Breast epithelium (tissue), 4 donors: ENCODE measurements around the gene RHOC. TPM values are rescaled to one million over a fixed set of nuclear protein-coding genes. Genes with fewer than 3 reads are reported as not detected.

Source experiments
- DNase-seq, 2 donors: peaks; one replicate each; pipeline ENCODE4 v3.0.0-alpha.2; 2019; ENCODE audit warnings: low spot score in 2 of 2
- H3K27ac ChIP-seq, 2 donors: fragments of 200-600 bp; sonication (generic) in 1 of 2; one replicate each; pipeline ENCODE4 v1.5.1; 2016 to 2019; ENCODE audit warnings: mild to moderate bottlenecking in 1 of 2
- H3K27me3 ChIP-seq, 2 donors: fragments of 200-600 bp; sonication (generic) in 1 of 2; one replicate each; pipeline versions ENCODE4 v1.5.1 to v1.6.0; 2017 to 2019; ENCODE audit warnings: control low read depth in 1 of 2, mild to moderate bottlenecking in 1 of 2
- H3K36me3 ChIP-seq: fragments of 200-600 bp; one replicate; pipeline ENCODE4 v1.5.1; 2019
- H3K4me1 ChIP-seq, 2 donors: fragments of 200-600 bp; sonication (generic); one replicate each; pipeline ENCODE4 v1.5.1; 2016 to 2019; ENCODE audit warnings: control low read depth in 1 of 2
- H3K4me3 ChIP-seq, 3 donors: fragments of 200-600 bp; sonication (generic); 1 replicate in 2 of 3; 2 replicates in 1 of 3; pipeline ENCODE4 v1.5.1; 2016 to 2019; ENCODE audit warnings: mild to moderate bottlenecking in 3 of 3, moderate library complexity in 2 of 3
- H3K9me3 ChIP-seq, 2 donors: fragments of 200-600 bp; sonication (generic) in 1 of 2; one replicate each; pipeline ENCODE4 v1.5.1; 2016 to 2019; ENCODE audit warnings: control low read depth in 1 of 2
- POLR2A ChIP-seq: fragments of 450-650 bp; IDR thresholded peaks from one replicate; pipeline ENCODE4 v1.6.1; 2016; ENCODE audit warnings: antibody characterized with exemption, mild to moderate bottlenecking, moderate library complexity
- POLR2AphosphoS5 ChIP-seq, 3 donors: sonication (generic); formaldehyde crosslinking; IDR thresholded peaks; one replicate each; pipeline ENCODE4 v1.6.1; 2017; ENCODE audit warnings: antibody characterized with exemption in 3 of 3
- intact Hi-C: fragments of 100-400 bp; cut with DNase I; formaldehyde crosslinking; loops from one replicate; pipeline ENCODE4 v1.15.1; 2023; ENCODE audit warnings: low total_unique reads
- total RNA-seq, 3 donors: library from RNA; depleted of rRNA; stranded (reverse); fragments of >200 nt; gene quantifications; one replicate each; pipeline ENCODE4 v1.1.0, GENCODE V29; 2016
- TF ChIP-seq, protein P1 (sequence below), 3 donors: fragments of 450-650 bp; IDR thresholded peaks; one replicate each; pipeline ENCODE4 v1.5.1; 2016 to 2017; ENCODE audit warnings: antibody characterized with exemption in 3 of 3, mild to moderate bottlenecking in 3 of 3, moderate library complexity in 3 of 3

The RHOC gene
- total RNA-seq, 3 donors from 2014 or later = 150 to 302 (median 235) TPM

- intact Hi-C loops = no loop called here
- H3K36me3 ChIP-seq = peaks cover 3% of the 10 kb centered on the region
- peaks cover 5 to 12% of the 10 kb centered on the region in 2 donors for H3K4me1 ChIP-seq
- peak overlapping the region; percentile 88 to 97 for H3K27ac ChIP-seq
- no peaks in the 10 kb centered on the region for H3K27me3 ChIP-seq
- H3K9me3 ChIP-seq = no peaks in the 10 kb centered on the region
- TF ChIP-seq POLR2A = peak; percentile 19
- TF ChIP-seq POLR2AphosphoS5 (IDR thresholded peaks at IDR 0.05) = peak in 1 of 3 donors; percentile 21
- TF ChIP-seq, protein P1, sequence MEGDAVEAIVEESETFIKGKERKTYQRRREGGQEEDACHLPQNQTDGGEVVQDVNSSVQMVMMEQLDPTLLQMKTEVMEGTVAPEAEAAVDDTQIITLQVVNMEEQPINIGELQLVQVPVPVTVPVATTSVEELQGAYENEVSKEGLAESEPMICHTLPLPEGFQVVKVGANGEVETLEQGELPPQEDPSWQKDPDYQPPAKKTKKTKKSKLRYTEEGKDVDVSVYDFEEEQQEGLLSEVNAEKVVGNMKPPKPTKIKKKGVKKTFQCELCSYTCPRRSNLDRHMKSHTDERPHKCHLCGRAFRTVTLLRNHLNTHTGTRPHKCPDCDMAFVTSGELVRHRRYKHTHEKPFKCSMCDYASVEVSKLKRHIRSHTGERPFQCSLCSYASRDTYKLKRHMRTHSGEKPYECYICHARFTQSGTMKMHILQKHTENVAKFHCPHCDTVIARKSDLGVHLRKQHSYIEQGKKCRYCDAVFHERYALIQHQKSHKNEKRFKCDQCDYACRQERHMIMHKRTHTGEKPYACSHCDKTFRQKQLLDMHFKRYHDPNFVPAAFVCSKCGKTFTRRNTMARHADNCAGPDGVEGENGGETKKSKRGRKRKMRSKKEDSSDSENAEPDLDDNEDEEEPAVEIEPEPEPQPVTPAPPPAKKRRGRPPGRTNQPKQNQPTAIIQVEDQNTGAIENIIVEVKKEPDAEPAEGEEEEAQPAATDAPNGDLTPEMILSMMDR (IDR thresholded peaks at IDR 0.05) = peak; percentile 38 to 54 (median 47)
- peak overlapping the region; percentile 85 to 92 (median 90) for H3K4me3 ChIP-seq
- peak in 1 of 2 donors; percentile 28 for DNase-seq
These were observed 33.1 kb downstream of the RHOC start for GRCh38 chr1:112673592-112674439.

- TF ChIP-seq POLR2A (no peak), POLR2AphosphoS5 (IDR thresholded peaks at IDR 0.05) (no peak)
- TF ChIP-seq, protein P1 (IDR thresholded peaks at IDR 0.05) = no peak
- H3K27me3 ChIP-seq = no peaks in the 10 kb centered on the region
- no peaks in the 10 kb centered on the region for H3K9me3 ChIP-seq
- DNase-seq = no peak
- peaks cover 5 to 12% of the 10 kb centered on the region in 2 donors for H3K4me1 ChIP-seq
- intact Hi-C loops = no loop called here
- H3K27ac ChIP-seq = no peak overlapping the region
- no peak overlapping the region for H3K4me3 ChIP-seq
- H3K36me3 ChIP-seq = peaks cover 3% of the 10 kb centered on the region
These were observed 34.1 kb downstream of the RHOC start for GRCh38 chr1:112672842-112673241.

DNA sequence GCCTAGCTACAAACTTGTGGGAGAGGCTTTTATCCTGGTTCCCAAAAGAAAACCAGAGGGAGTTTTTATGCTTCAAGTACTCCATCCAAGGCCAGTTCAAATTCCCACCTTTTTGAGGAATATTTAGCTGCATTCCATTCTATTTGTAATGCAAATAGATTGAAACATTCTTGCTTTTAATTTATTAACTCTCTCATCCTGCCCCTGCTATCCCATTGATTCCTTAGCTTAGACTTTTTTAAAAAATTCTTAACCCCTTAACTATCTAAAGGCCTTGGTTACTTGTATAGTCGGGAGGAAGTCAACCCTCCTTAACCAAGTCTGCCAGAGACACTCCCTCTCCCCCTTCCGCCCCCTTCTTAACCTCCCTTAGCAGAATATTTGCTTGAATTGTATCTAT lies 34.9 kb downstream of the RHOC start:
- no peak for DNase-seq
- intact Hi-C loops = no loop called here
- H3K9me3 ChIP-seq = no peaks in the 10 kb centered on the region
- no peak overlapping the region for H3K4me3 ChIP-seq
- no peak overlapping the region for H3K27ac ChIP-seq
- H3K4me1 ChIP-seq = peaks cover 5 to 12% of the 10 kb centered on the region in 2 donors
- TF ChIP-seq POLR2A (no peak), POLR2AphosphoS5 (IDR thresholded peaks at IDR 0.05) (no peak)
- TF ChIP-seq, protein P1 (IDR thresholded peaks at IDR 0.05) = no peak
- peaks cover 3% of the 10 kb centered on the region for H3K36me3 ChIP-seq
- no peaks in the 10 kb centered on the region for H3K27me3 ChIP-seq

DNA sequence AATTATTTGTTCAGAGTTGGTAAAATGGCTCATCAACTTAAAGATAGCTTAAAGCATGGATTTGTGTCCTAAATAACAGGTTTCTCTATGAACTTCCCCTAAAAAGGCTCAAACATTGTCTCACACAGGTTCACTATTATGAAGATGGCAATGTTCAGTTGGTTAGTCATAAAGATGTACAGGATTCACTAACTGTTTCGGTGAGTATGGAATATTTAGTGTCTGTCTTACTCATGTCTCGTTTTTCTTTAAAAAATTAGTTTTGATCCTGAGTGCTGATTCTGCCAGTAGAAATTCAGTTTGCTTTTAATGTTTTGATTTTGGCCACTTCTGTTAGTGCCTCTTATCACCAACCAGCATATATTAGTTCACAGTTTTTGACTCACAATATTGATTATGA lies 40.0 kb downstream of the RHOC start:
- Histone ChIP-seq H3K27ac (no peak overlapping the region), H3K36me3 (peaks cover 7% of the 10 kb centered on the region), H3K4me3 (no peak overlapping the region), H3K4me1 (no peaks in the 10 kb centered on the region), H3K27me3 (no peaks in the 10 kb centered on the region), H3K9me3 (no peaks in the 10 kb centered on the region)
- no peak for TF ChIP-seq POLR2AphosphoS5 (IDR thresholded peaks at IDR 0.05)
- no peak for TF ChIP-seq POLR2A
- TF ChIP-seq, protein P1 (IDR thresholded peaks at IDR 0.05) = no peak
- intact Hi-C loops = no loop called here
- DNase-seq = no peak

GRCh38 chr1:112665857-112666256 lies 41.1 kb downstream of the RHOC start:
- peaks cover 7% of the 10 kb centered on the region for H3K36me3 ChIP-seq
- intact Hi-C loops = no loop called here

More at GRCh38 chr1:112665857-112666256, 41.1 kb downstream of the RHOC start:
- no peak overlapping the region for H3K27ac ChIP-seq
- DNase-seq = no peak
- H3K9me3 ChIP-seq = no peaks in the 10 kb centered on the region
- no peaks in the 10 kb centered on the region for H3K27me3 ChIP-seq
- H3K4me3 ChIP-seq = no peak overlapping the region
- TF ChIP-seq, protein P1 (IDR thresholded peaks at IDR 0.05) = no peak
- TF ChIP-seq POLR2AphosphoS5 (IDR thresholded peaks at IDR 0.05) = no peak
- TF ChIP-seq POLR2A = no peak
- H3K4me1 ChIP-seq = no peaks in the 10 kb centered on the region
